HAP-1 (cell line): Measurements from ENCODE around the gene APBB2.
"Not testable (repeated sequence)": the region's sequence is repeated elsewhere in the genome, so short reads cannot be mapped to it uniquely, and the experiment has no call there.

Source experiments
- DNase-seq, 2 experiments: peaks; one replicate each; pipeline ENCODE4 v3.0.0-alpha.2; 2016 to 2020; ENCODE audit warnings: low spot score in 2 of 2
- H3K27me3 ChIP-seq: fragments of 250-450 bp; sonication (Bioruptor Pico); 2 replicates; pipeline ENCODE4 v1.5.1; 2020; ENCODE audit warnings: low read depth, mild to moderate bottlenecking, moderate library complexity
- H3K36me3 ChIP-seq: fragments of 250-450 bp; sonication (Bioruptor Pico); replicated peaks from 2 replicates; pipeline ENCODE4 v1.5.1; 2020; ENCODE audit warnings: mild to moderate bottlenecking
- H3K4me1 ChIP-seq: fragments of 250-450 bp; sonication (Bioruptor Pico); 2 replicates; pipeline ENCODE4 v1.5.1; 2020; ENCODE audit warnings: mild to moderate bottlenecking
- H3K4me3 ChIP-seq: fragments of 250-450 bp; sonication (Bioruptor Pico); 2 replicates; pipeline ENCODE4 v1.5.1; 2020; ENCODE audit warnings: mild to moderate bottlenecking, moderate library complexity
- H3K9me3 ChIP-seq: fragments of 250-450 bp; sonication (Bioruptor Pico); 2 replicates; pipeline ENCODE4 v1.5.1; 2020; ENCODE audit warnings: mild to moderate bottlenecking, moderate library complexity
- in situ Hi-C: fragments of 300-500 bp; cut with MboI; formaldehyde crosslinking; loops from 3 replicates; pipeline ENCODE4 v1.14.3; 2020; ENCODE audit warnings: low sequenced_read_pairs, inconsistent platforms, mixed read lengths

The APBB2 gene

DNA sequence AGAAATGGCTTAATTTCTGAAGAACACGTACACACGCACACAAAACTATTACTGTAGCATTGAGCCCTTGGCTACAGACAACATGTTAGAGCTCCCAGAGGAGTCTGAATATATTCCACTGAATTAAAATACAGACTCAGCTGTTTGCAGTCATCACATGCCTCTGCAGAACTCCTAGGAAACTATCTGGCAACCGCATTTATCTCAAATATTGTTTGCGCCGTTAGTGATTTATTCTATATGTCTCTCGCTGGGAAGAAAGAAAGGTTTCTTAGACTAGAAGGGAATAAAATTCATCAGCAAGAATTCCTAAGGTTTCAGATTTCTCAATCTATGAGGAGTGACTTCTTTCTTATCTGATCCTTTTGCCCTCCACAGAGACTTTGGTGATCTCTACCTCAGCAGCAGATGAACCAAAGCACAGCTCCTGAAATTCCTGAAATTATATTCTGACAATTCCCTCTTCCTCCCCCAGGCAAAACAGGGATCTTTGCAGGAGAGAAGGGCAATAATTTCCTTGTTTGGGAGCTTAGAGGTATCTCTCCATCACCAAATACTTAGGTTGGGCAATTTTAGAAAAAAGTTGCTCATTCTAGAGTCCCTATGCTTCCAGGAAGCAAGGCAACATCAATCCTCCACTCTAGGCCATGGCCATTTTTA is 199.2 kb downstream of the APBB2 start:
- no peaks in the 10 kb centered on the region for H3K36me3 ChIP-seq
- no peaks in the 10 kb centered on the region for H3K27me3 ChIP-seq
- no peak for DNase-seq
- no peak overlapping the region for H3K4me3 ChIP-seq
- H3K4me1 ChIP-seq = peaks cover 11% of the 10 kb centered on the region
- in situ Hi-C loops = no loop called here
- no peaks in the 10 kb centered on the region for H3K9me3 ChIP-seq

GRCh38 chr4:41014158-41014557 is 200.2 kb downstream of the APBB2 start:
- peaks cover 11% of the 10 kb centered on the region for H3K4me1 ChIP-seq
- no peaks in the 10 kb centered on the region for H3K9me3 ChIP-seq
- H3K27me3 ChIP-seq = no peaks in the 10 kb centered on the region
- DNase-seq = no peak
- in situ Hi-C loops = no loop called here
- no peaks in the 10 kb centered on the region for H3K36me3 ChIP-seq
- H3K4me3 ChIP-seq = no peak overlapping the region

GRCh38 chr4:41013746-41014145 is 200.6 kb downstream of the APBB2 start:
- peaks cover 11% of the 10 kb centered on the region for H3K4me1 ChIP-seq
- in situ Hi-C loops = no loop called here
- H3K4me3 ChIP-seq = no peak overlapping the region
- no peaks in the 10 kb centered on the region for H3K36me3 ChIP-seq
- H3K9me3 ChIP-seq = no peaks in the 10 kb centered on the region
- no peak for DNase-seq
- H3K27me3 ChIP-seq = no peaks in the 10 kb centered on the region

DNA sequence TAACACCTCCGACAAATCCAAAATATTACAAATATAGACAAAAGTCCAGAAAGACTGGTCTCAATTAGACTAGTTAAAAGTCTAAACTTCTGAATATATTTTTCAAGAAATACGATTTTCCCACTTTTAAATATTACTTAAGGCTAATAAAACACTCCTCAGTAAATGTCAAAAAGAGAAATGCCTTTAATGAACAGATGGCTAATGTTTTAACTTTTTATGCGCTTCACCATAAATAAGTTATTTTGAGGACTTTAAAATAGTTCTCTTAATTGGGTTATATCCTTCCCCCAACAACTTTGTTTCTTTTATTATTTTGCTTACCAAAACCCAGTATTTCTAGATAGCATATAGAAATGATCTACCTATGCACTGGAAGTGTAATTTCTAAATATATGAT is 201.4 kb downstream of the APBB2 start:
- Histone ChIP-seq H3K27me3 (no peaks in the 10 kb centered on the region), H3K9me3 (no peaks in the 10 kb centered on the region), H3K36me3 (no peaks in the 10 kb centered on the region), H3K4me1 (peaks cover 9% of the 10 kb centered on the region), H3K4me3 (no peak overlapping the region)
- in situ Hi-C loops = no loop called here
- no peak for DNase-seq

DNA sequence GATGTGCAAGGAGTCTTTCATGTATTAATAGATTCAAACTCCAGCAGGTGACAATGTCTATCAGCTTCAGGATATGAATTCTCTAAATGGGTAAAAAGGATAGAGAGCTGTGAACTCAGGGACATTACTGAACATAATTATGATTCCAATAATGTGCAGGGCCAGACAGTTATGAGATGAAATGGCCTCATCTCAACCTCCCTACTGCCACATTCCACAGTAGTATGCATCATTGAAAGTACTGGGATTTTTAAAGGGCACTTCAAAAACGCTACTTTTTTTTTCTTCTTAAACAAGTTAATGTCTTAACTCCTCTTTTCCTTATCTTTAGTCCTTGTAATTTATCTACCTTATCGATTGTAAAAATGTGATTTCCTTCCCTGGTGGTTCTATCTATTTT is 202.0 kb downstream of the APBB2 start:
- in situ Hi-C loops = no loop called here
- Histone ChIP-seq H3K27me3 (no peaks in the 10 kb centered on the region), H3K4me1 (peaks cover 3% of the 10 kb centered on the region), H3K4me3 (no peak overlapping the region), H3K9me3 (no peaks in the 10 kb centered on the region), H3K36me3 (no peaks in the 10 kb centered on the region)
- no peak for DNase-seq

DNA sequence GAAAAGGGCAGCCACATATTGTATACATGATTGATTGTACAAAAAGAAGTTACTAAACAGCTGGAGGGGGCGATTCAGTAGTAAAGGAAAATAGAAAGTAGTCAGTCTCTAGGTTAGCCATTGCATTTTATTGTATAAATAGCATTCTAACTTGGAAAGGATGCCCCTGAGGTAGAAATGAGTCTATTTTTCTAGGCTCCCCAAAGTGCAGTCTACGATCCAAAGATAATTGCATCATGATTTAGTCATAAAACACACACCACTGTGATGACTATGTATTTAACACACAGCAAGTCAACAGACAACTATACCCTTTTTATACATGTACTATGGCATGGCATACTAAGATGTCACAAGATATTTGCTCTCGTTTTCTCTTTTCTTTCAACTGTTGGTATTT is 204.9 kb downstream of the APBB2 start:
- Histone ChIP-seq H3K4me1 (no peaks in the 10 kb centered on the region), H3K9me3 (no peaks in the 10 kb centered on the region), H3K36me3 (no peaks in the 10 kb centered on the region), H3K4me3 (no peak overlapping the region), H3K27me3 (no peaks in the 10 kb centered on the region)
- DNase-seq = no peak
- in situ Hi-C loops = no loop called here

GRCh38 chr4:41006141-41006540 is 208.2 kb downstream of the APBB2 start:
- peaks cover 10% of the 10 kb centered on the region for H3K4me1 ChIP-seq
- no peaks in the 10 kb centered on the region for H3K27me3 ChIP-seq
- H3K36me3 ChIP-seq = no peaks in the 10 kb centered on the region
- no peak overlapping the region for H3K4me3 ChIP-seq
- DNase-seq = no peak
- in situ Hi-C loops = no loop called here
- H3K9me3 ChIP-seq = no peaks in the 10 kb centered on the region

GRCh38 chr4:41002309-41002708 is 212.0 kb downstream of the APBB2 start:
- Histone ChIP-seq H3K27me3 (no peaks in the 10 kb centered on the region), H3K36me3 (no peaks in the 10 kb centered on the region), H3K9me3 (no peaks in the 10 kb centered on the region), H3K4me1 (peaks cover 10% of the 10 kb centered on the region), H3K4me3 (no peak overlapping the region)
- peak; percentile 48 to 66 for DNase-seq
- in situ Hi-C loops = no loop called here

GRCh38 chr4:41000356-41000755 is 214.0 kb downstream of the APBB2 start:
- no peaks in the 10 kb centered on the region for H3K9me3 ChIP-seq
- no peak for DNase-seq
- H3K27me3 ChIP-seq = no peaks in the 10 kb centered on the region
- H3K4me3 ChIP-seq = no peak overlapping the region
- H3K4me1 ChIP-seq = peaks cover 10% of the 10 kb centered on the region
- in situ Hi-C loops = no loop called here
- H3K36me3 ChIP-seq = no peaks in the 10 kb centered on the region

DNA sequence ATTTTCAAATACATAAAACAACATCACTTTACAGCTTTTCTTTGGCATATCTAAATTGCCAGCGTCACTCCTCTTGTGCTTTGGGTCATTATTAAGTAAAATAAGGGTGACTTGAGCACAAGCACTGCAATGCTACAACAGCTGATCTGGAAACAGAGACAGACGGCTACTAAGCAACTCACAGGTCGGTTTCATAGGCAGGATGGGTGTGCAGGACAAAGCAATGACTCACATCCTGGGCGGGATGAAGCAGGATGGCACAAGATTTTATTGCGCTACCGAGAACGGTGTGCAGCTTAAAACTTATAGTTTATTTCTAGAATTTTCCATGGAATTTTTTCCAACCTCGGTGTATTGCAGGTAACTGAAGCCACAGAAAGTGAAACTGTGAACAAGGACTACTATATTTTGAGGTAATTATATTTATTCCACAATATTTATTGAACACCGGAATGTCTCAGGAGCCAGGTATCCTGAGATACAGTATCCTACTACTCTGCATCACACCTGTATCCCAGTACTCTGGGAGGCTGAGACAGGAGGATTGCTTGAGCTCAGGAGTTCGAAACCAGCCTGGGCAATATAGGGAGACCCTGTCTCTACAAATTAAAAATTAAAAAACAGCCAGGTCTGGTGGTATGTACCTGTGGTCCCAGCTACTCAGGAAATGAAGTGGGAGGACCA is 215.5 kb downstream of the APBB2 start:
- Histone ChIP-seq H3K4me3 (no peak overlapping the region), H3K36me3 (no peaks in the 10 kb centered on the region), H3K27me3 (no peaks in the 10 kb centered on the region), H3K4me1 (peaks cover 10% of the 10 kb centered on the region), H3K9me3 (no peaks in the 10 kb centered on the region)
- in situ Hi-C loops = no loop called here
- no peak for DNase-seq

DNA sequence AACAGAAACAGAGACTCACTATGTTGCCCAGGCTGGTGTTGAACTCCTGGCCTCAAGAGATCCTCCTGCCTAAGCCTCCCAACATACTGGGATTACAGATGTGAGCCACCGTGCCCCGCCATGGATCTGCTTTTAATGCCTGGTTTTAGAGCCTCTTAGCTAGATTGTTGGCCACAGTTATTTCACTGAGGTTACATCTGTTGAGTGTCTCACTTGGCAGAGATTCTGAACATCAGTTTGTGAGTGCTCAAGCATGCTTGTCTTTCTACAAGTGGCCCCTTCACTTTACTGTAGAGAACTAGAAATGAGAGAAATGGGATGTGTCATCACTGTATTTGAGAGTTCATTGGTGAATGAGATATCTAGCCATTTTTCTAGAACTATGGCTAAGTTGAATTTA is 218.5 kb downstream of the APBB2 start:
- Histone ChIP-seq H3K36me3 (no peaks in the 10 kb centered on the region), H3K9me3 (no peaks in the 10 kb centered on the region), H3K4me1 (no peaks in the 10 kb centered on the region; the same call in 1 of the 2 replicates), H3K27me3 (no peaks in the 10 kb centered on the region), H3K4me3 (no peak overlapping the region)
- no peak for DNase-seq
- in situ Hi-C loops = no loop called here

DNA sequence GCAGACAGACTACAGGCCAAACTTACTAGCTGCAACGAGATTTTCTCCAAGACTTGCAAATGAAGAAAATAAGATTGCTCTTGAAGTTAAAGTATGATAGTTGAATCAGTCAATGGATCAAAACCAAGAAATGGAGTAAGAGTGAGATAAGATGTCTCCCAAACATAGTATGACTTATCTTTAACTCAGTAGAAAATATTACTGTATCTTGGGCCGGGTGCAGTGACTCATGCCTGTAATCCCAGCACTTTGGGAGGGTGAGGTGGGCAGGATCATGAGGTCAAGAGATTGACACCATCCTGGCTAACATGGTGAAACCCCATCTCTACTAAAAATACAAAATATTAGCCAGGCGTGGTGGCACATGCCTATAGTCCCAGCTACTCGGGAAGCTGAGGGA is 220.0 kb downstream of the APBB2 start:
- H3K27me3 ChIP-seq, H3K9me3 ChIP-seq, in situ Hi-C loops, H3K36me3 ChIP-seq, H3K4me3 ChIP-seq, DNase-seq, H3K4me1 ChIP-seq: not testable (repeated sequence)

DNA sequence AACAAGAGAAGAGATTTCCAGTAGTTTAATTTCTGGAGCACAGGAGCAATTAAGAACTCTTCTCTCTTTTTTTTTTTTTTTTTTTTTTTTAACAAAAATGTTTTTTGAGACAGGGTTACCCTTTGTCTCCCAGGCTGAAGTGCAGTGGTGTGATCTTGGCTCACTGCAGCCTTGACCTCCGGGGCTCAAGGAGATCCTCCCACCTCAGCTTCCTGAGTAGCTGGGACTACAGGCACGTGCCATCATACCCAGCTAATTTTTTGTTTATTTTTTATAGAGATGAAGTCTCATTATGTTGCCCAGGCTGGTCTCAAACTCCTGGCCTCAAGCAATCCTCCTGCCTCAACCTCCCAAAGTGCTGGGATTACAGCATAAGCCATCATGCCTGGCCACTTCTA is 221.0 kb downstream of the APBB2 start:
- H3K4me1 ChIP-seq, H3K36me3 ChIP-seq, H3K4me3 ChIP-seq, H3K9me3 ChIP-seq, H3K27me3 ChIP-seq, in situ Hi-C loops, DNase-seq: not testable (repeated sequence)

DNA sequence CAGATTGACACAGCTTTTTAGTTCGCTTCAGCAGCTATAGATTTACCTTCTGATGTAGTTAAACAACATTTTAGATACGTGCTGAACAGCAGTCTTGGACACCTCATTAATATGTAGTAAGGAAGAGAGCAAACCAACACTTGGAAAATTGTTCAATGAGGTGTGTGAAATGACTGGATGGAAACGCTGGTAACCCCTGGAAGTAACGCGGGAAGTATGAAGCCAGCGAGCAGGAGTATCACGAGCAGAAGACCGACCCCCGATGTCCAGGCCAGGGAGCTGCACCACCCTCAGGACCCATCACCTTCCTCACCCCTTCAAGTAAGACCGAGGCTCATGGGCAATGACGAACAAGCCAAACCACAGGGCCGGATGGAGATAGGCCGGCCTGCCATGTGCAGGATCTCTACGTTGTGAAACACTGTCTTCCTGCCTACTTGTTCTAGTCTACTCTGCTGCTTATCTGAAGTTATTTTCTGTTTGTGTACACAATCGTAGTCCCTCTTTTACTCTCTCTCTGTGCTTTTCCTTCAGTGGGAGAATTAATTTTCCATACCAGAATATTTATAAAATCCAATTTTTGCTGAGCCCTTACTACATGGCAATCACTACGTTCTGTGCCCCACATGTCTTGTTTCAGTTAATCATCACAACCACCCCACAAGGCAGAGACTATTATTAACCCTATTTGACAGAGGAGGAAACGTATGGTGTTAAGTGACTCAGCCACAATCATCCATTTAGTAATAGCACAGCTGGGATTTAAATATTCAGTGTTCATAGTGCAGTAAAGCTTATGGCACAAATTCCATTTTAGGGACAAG is 221.7 kb downstream of the APBB2 start:
- H3K4me1 ChIP-seq = no peaks in the 10 kb centered on the region
- H3K4me3 ChIP-seq = no peak overlapping the region
- DNase-seq = no peak
- in situ Hi-C loops = no loop called here
- H3K27me3 ChIP-seq = no peaks in the 10 kb centered on the region
- no peaks in the 10 kb centered on the region for H3K36me3 ChIP-seq
- H3K9me3 ChIP-seq = no peaks in the 10 kb centered on the region
